ENCODE results near the gene COL5A1.

The COL5A1 gene

GRCh38 chr9:134880484-134881312 is 239.1 kb downstream of the COL5A1 start, which contains the start of gene FCN2:
Gene FCN2, plus strand, starts transcription at chr9:134880810. Its CDS starts 12 bp downstream, at chr9:134880822.
- no peak for DNase-seq (ENCODE audit: low read depth)

- DNase-seq (ENCODE audit: low read depth), result no peak
Observed at GRCh38 chr9:134881313-134881670, 239.7 kb downstream of the COL5A1 start.

GRCh38 chr9:134882204-134882785 is 240.7 kb downstream of the COL5A1 start:
- DNase-seq (ENCODE audit: low read depth), result no peak

GRCh38 chr9:134883040-134883782 is 241.6 kb downstream of the COL5A1 start:
- DNase-seq (ENCODE audit: low read depth), result no peak

- DNase-seq (ENCODE audit: low read depth), result no peak
Observed at GRCh38 chr9:134884492-134884891, 242.9 kb downstream of the COL5A1 start.

GRCh38 chr9:134885001-134885678 is 243.5 kb downstream of the COL5A1 start:
- no peak for DNase-seq (ENCODE audit: low read depth)

GRCh38 chr9:134885679-134886412 is 244.2 kb downstream of the COL5A1 start:
- no peak for DNase-seq (ENCODE audit: low read depth)

GRCh38 chr9:134886413-134886913 is 244.9 kb downstream of the COL5A1 start:
- DNase-seq (ENCODE audit: low read depth), result no peak

- no peak for DNase-seq (ENCODE audit: low read depth)
Observed at GRCh38 chr9:134887219-134887618, 245.6 kb downstream of the COL5A1 start.

- no peak for DNase-seq (ENCODE audit: low read depth)
Observed at GRCh38 chr9:134887686-134888602, 246.3 kb downstream of the COL5A1 start.

GRCh38 chr9:134888603-134889190 is 247.1 kb downstream of the COL5A1 start:
- no peak for DNase-seq (ENCODE audit: low read depth)

- DNase-seq (ENCODE audit: low read depth), result no peak
Observed at GRCh38 chr9:134889386-134890154, 248.0 kb downstream of the COL5A1 start.

GRCh38 chr9:134890155-134890495 is 248.5 kb downstream of the COL5A1 start:
- no peak for DNase-seq (ENCODE audit: low read depth)

GRCh38 chr9:134891053-134891452 is 249.4 kb downstream of the COL5A1 start:
- DNase-seq (ENCODE audit: low read depth), result no peak

GRCh38 chr9:134891713-134892112 is 250.1 kb downstream of the COL5A1 start:
- no peak for DNase-seq (ENCODE audit: low read depth)

GRCh38 chr9:134892221-134892620 is 250.6 kb downstream of the COL5A1 start:
- no peak for DNase-seq (ENCODE audit: low read depth)

- DNase-seq (ENCODE audit: low read depth), result no peak
Observed at GRCh38 chr9:134892820-134893420, 251.3 kb downstream of the COL5A1 start.
